Endothelial cell of umbilical vein (primary cell): ENCODE measurements around the gene TMEM92. TPM values are rescaled to one million over a fixed set of nuclear protein-coding genes. Genes with fewer than 3 reads are reported as not detected.

Experiments
- BruUV-seq: library from RNA; stranded (reverse); fragments of 400-500 nt; replicated peaks from 2 replicates; lab custom pipeline; 2021; lab: Mats Ljungman, UMichigan
- CTCF ChIA-PET: fragments of 300-600, 350-600 bp; sonication (Branson Sonifier 250); formaldehyde crosslinking; loops from one replicate; lab custom pipeline; 2021; ENCODE audit warnings: antibody characterized with exemption, inconsistent platforms; lab: Charles Lee
- POLR2A ChIA-PET: fragments of 300-600, 350-600 bp; sonication (Branson Sonifier 250); formaldehyde crosslinking; loops from one replicate; lab custom pipeline; 2021; ENCODE audit warnings: antibody characterized with exemption, inconsistent platforms; lab: Charles Lee
- DNase-seq: peaks from one replicate; pipeline ENCODE4 v3.0.0-alpha.2; 2011; ENCODE audit warnings: low read depth, low spot score
- FAIRE-seq: peaks from 2 replicates; lab custom pipeline; 2011; peaks lifted over from hg19 to GRCh38; lab: Jason Lieb, UNC
- H2AFZ ChIP-seq: 2 replicates; pipeline ENCODE4 v1.6.0; 2012; ENCODE audit warnings: low read depth, low read length, control low read depth, inconsistent platforms
- H3K27ac ChIP-seq: 2 replicates; pipeline ENCODE4 v1.5.1; 2011; ENCODE audit warnings: low read depth, mild to moderate bottlenecking, control low read depth, low read length, moderate library complexity; ENCODE audit not compliant: insufficient read depth
- H3K27me3 ChIP-seq, 2 experiments: 2 replicates each; pipeline versions ENCODE4 v1.6.0 to v1.6.1; 2011; ENCODE audit warnings: low read length in 2 of 2, mixed read lengths in 1 of 2; ENCODE audit not compliant: control insufficient read depth in 2 of 2, insufficient read depth in 2 of 2
- H3K36me3 ChIP-seq, 2 experiments: 2 replicates in 1 of 2; 3 replicates in 1 of 2; pipeline ENCODE4 v1.5.1; 2011; ENCODE audit warnings: low read length in 2 of 2, mild to moderate bottlenecking in 1 of 2, moderate library complexity in 1 of 2; ENCODE audit not compliant: control insufficient read depth in 2 of 2, insufficient read depth in 2 of 2; ENCODE audit errors: extremely low read depth in 1 of 2
- H3K4me1 ChIP-seq: 3 replicates; pipeline ENCODE4 v1.5.1; 2011; ENCODE audit warnings: mild to moderate bottlenecking, low read length; ENCODE audit not compliant: control insufficient read depth, insufficient read depth; ENCODE audit errors: extremely low read depth
- H3K4me2 ChIP-seq: 2 replicates; pipeline ENCODE4 v1.6.1; 2011; ENCODE audit warnings: low read length, control low read depth, mixed read lengths; ENCODE audit not compliant: insufficient read depth
- H3K4me3 ChIP-seq, 3 experiments: fragments of 200-600 bp in 1 of 3; sonication (generic), shearing (Covaris generic) in 1 of 3; replicated peaks in 1 of 3; 2 replicates each; pipeline ENCODE4 v1.5.1; 2011 to 2016; ENCODE audit warnings: control low read depth in 3 of 3, low read length in 3 of 3, mild to moderate bottlenecking in 2 of 3, inconsistent platforms in 1 of 3, low read depth in 1 of 3, moderate library complexity in 1 of 3; ENCODE audit not compliant: insufficient read depth in 1 of 3
- H3K79me2 ChIP-seq: 2 replicates; pipeline ENCODE4 v1.6.0; 2012; ENCODE audit warnings: low read length, inconsistent platforms; ENCODE audit not compliant: control insufficient read depth, insufficient read depth
- H3K9ac ChIP-seq: replicated peaks from 2 replicates; pipeline ENCODE3; 2011; ENCODE audit warnings: low read length, control low read depth; ENCODE audit not compliant: insufficient read depth; ENCODE audit errors: extremely low read depth
- H3K9me1 ChIP-seq: replicated peaks from 3 replicates; pipeline ENCODE4 v1.6.0; 2011; ENCODE audit warnings: mild to moderate bottlenecking, low read length; ENCODE audit not compliant: control insufficient read depth, insufficient read depth; ENCODE audit errors: extremely low read depth
- H3K9me3 ChIP-seq: replicated peaks from 2 replicates; pipeline ENCODE4 v1.5.1; 2012; ENCODE audit warnings: low read length, inconsistent platforms; ENCODE audit not compliant: control insufficient read depth, insufficient read depth
- H4K20me1 ChIP-seq: replicated peaks from 2 replicates; pipeline ENCODE3; 2011; ENCODE audit warnings: mild to moderate bottlenecking, low read length; ENCODE audit not compliant: control insufficient read depth, insufficient read depth; ENCODE audit errors: extremely low read depth
- CTCF ChIP-seq, 2 donors: IDR thresholded peaks; 1 replicate in 1 of 2; 2 replicates in 1 of 2; pipeline ENCODE4 v1.5.1; 2011; ENCODE audit warnings: low read length in 2 of 2, mild to moderate bottlenecking in 2 of 2, moderate library complexity in 2 of 2, control low read depth in 1 of 2, inconsistent platforms in 1 of 2, low read depth in 1 of 2; ENCODE audit not compliant: insufficient read depth in 1 of 2; ENCODE audit errors: extremely low read depth in 1 of 2
- EZH2 ChIP-seq: IDR thresholded peaks from 2 replicates; pipeline ENCODE4 v1.6.1; 2012; ENCODE audit warnings: borderline replicate concordance, low read depth, mild to moderate bottlenecking, moderate library complexity, low read length, inconsistent platforms; ENCODE audit not compliant: severe bottlenecking
- FOS ChIP-seq: IDR thresholded peaks from 2 replicates; pipeline ENCODE4 v1.6.1; 2011; ENCODE audit warnings: mild to moderate bottlenecking, low read length, moderate library complexity, borderline replicate concordance; ENCODE audit not compliant: insufficient read depth
- GATA2 ChIP-seq: IDR thresholded peaks from 2 replicates; pipeline ENCODE4 v1.7.0; 2011; ENCODE audit warnings: low read depth, mild to moderate bottlenecking, moderate library complexity, mixed read lengths, low read length; ENCODE audit not compliant: insufficient read length, insufficient read depth
- JUN ChIP-seq: IDR thresholded peaks from 2 replicates; pipeline ENCODE4 v1.6.1; 2011; ENCODE audit warnings: borderline replicate concordance, low read depth; ENCODE audit not compliant: insufficient read length, insufficient read depth
- MAX ChIP-seq: IDR thresholded peaks from 2 replicates; pipeline ENCODE4 v1.6.1; 2011; ENCODE audit not compliant: insufficient read depth, insufficient read length
- MYC ChIP-seq: IDR thresholded peaks from one replicate; pipeline ENCODE4 v1.6.1; 2011; ENCODE audit warnings: mild to moderate bottlenecking, low read depth, low read length
- POLR2A ChIP-seq: IDR thresholded peaks from 2 replicates; pipeline ENCODE4 v1.6.1; 2012; ENCODE audit warnings: low read depth, mild to moderate bottlenecking, control low read depth, low read length
- POLR2AphosphoS5 ChIP-seq: IDR thresholded peaks from 2 replicates; pipeline ENCODE4 v1.6.1; 2012; ENCODE audit warnings: low read depth, mild to moderate bottlenecking, control low read depth, low read length, moderate library complexity; ENCODE audit not compliant: insufficient read depth
- dilution Hi-C: fragments of 300-500 bp; cut with MboI; formaldehyde crosslinking; loops from one replicate; pipeline ENCODE4 v1.15.0; 2019; ENCODE audit warnings: low sequenced_read_pairs; ENCODE audit not compliant: extremely low pct_ligation_motif_present
- intact Hi-C: fragments of 100-400 bp; cut with micrococcal nuclease; formaldehyde crosslinking; loops from one replicate; pipeline ENCODE4 v1.10.0; 2022
- polyA plus RNA-seq, 4 experiments: library from polyadenylated mRNA; depleted of rRNA in 3 of 4; stranded (reverse) in 3 of 4; unstranded in 1 of 4; fragments of >200 nt; gene quantifications; 2 replicates each; pipeline versions ENCODE4 v1.2.1 to v1.2.3, GENCODE V29; 2011 to 2012; ENCODE audit warnings: missing spikeins in 1 of 4
- total RNA-seq: library from RNA; stranded (reverse); gene quantifications from 2 replicates; pipeline ENCODE4 v1.2.3, GENCODE V29; 2021

Gene TMEM92
- total and polyA plus RNA-seq, 2 donors (not counting 3 experiments of a cell fraction or from before 2014, with no cell fraction given) = 0.03 TPM; not detected in 1

DNA sequence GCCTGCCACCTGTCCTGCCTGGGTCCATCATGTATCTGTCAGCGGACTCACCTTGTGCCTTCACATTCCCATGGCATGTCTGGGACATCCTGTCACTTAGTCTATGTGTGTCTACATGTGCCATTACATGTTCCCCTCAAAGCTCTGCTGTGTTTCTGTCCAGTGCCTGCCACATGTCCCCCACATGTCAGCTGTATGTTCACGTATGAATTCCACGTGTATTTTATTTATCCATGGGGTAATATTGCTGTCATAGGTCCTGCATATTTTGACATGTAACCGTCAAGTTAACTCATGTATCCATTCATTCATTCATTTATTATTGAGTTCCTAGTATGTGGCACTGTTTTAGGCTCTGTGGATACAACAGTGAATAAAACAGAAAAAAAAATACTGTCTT is 20.8 kb downstream of the TMEM92 start:
- no peaks in the 10 kb centered on the region for H3K9me1 ChIP-seq
- dilution Hi-C loops (no loop called here), intact Hi-C loops (no loop called here)
- no peak overlapping the region for H2AFZ ChIP-seq
- FAIRE-seq = no peak
- TF ChIP-seq JUN (no peak), MAX (no peak), EZH2 (no peak), CTCF (IDR thresholded peaks at IDR 0.05; ENCODE audit: extremely low read depth in 1 of 2, insufficient read depth in 1 of 2, low read depth in 1 of 2, low read length in 2 of 2) (no peak), MYC (no peak), POLR2AphosphoS5 (no peak), GATA2 (no peak), FOS (no peak), POLR2A (no peak)
- no peak overlapping the region for H3K9ac ChIP-seq
- no peaks in the 10 kb centered on the region for H3K79me2 ChIP-seq
- CTCF ChIA-PET = interaction anchor here (1.0 to 11.7 kb wide), 12 partner anchors 11 to 201 kb away, joined by 3 to 390 read pairs (median 7); partner anchors contain the start of genes COL1A1 and TMEM92
- DNase-seq = no peak
- POLR2A ChIA-PET = no interaction called here
- H3K9me3 ChIP-seq = no peaks in the 10 kb centered on the region
- no peak overlapping the region for H3K4me3 ChIP-seq
- no peaks in the 10 kb centered on the region for H4K20me1 ChIP-seq
- no TSS peak for BruUV-seq
- no peaks in the 10 kb centered on the region for H3K36me3 ChIP-seq
- H3K27ac ChIP-seq = no peak overlapping the region
- no peaks in the 10 kb centered on the region for H3K27me3 ChIP-seq
- H3K4me1 ChIP-seq = peaks cover 5% of the 10 kb centered on the region
- H3K4me2 ChIP-seq = no peak overlapping the region
